Ishikawa (cell line): ENCODE data around the gene CHST2.

Experiments used
- CEBPB ChIP-seq: IDR thresholded peaks from 2 replicates; pipeline ENCODE4 v1.6.1; 2012
- CREB1 ChIP-seq: IDR thresholded peaks from 2 replicates; pipeline ENCODE4 v1.6.1; 2012; ENCODE audit warnings: low read depth
- EGR1 ChIP-seq: IDR thresholded peaks from 2 replicates; pipeline ENCODE4 v1.6.1; 2012
- EP300 ChIP-seq: IDR thresholded peaks from 2 replicates; pipeline ENCODE4 v1.6.1; 2012; ENCODE audit warnings: borderline replicate concordance
- FOXM1 ChIP-seq: IDR thresholded peaks from 2 replicates; pipeline ENCODE4 v1.6.1; 2012; ENCODE audit warnings: low read depth, borderline replicate concordance
- MAX ChIP-seq: IDR thresholded peaks from 2 replicates; pipeline ENCODE4 v1.6.1; 2012
- NFIC ChIP-seq: IDR thresholded peaks from 2 replicates; pipeline ENCODE4 v1.6.1; 2012
- RAD21 ChIP-seq: IDR thresholded peaks from 2 replicates; pipeline ENCODE4 v1.6.1; 2012; ENCODE audit warnings: low read depth
- REST ChIP-seq: IDR thresholded peaks from 2 replicates; pipeline ENCODE4 v1.6.1; 2012; ENCODE audit warnings: low read depth, mild to moderate bottlenecking
- TAF1 ChIP-seq: IDR thresholded peaks from 2 replicates; pipeline ENCODE4 v1.6.1; 2012; ENCODE audit warnings: low read depth, mild to moderate bottlenecking
- TCF12 ChIP-seq: IDR thresholded peaks from 2 replicates; pipeline ENCODE4 v1.6.1; 2012; ENCODE audit warnings: low read depth
- TEAD4 ChIP-seq: IDR thresholded peaks from 2 replicates; pipeline ENCODE4 v1.6.1; 2012
- USF1 ChIP-seq: IDR thresholded peaks from 2 replicates; pipeline ENCODE4 v1.6.1; 2012
- YY1 ChIP-seq: IDR thresholded peaks from 2 replicates; pipeline ENCODE4 v1.6.1; 2012; ENCODE audit warnings: low read depth
- ZBTB7A ChIP-seq: IDR thresholded peaks from 2 replicates; pipeline ENCODE4 v1.6.1; 2012; ENCODE audit warnings: low read depth

The CHST2 gene

GRCh38 chr3:143121241-143122088 is 1.9 kb downstream of the CHST2 start:
- no peak for TF ChIP-seq TEAD4
- no peak for TF ChIP-seq YY1
- no peak for TF ChIP-seq REST
- TF ChIP-seq CREB1, result no peak
- no peak for TF ChIP-seq FOXM1
- no peak for TF ChIP-seq ZBTB7A
- no peak for TF ChIP-seq RAD21

- TF ChIP-seq USF1, result no peak
- no peak for TF ChIP-seq TAF1
- no peak for TF ChIP-seq REST
- TF ChIP-seq ZBTB7A, result no peak
- TF ChIP-seq EGR1, result no peak
- no peak for TF ChIP-seq CREB1
- TF ChIP-seq NFIC, result no peak
- no peak for TF ChIP-seq RAD21
- no peak for TF ChIP-seq EP300
- TF ChIP-seq TEAD4, result no peak
- TF ChIP-seq MAX, result no peak
- TF ChIP-seq FOXM1, result no peak
- no peak for TF ChIP-seq YY1
- TF ChIP-seq CEBPB, result no peak
- TF ChIP-seq TCF12, result no peak
Measured at GRCh38 chr3:143122089-143122430, 2.5 kb downstream of the CHST2 start.

GRCh38 chr3:143122608-143123352 is 3.2 kb downstream of the CHST2 start:
- TF ChIP-seq EP300 (no peak), REST (no peak), CREB1 (no peak), ZBTB7A (no peak)

GRCh38 chr3:143123353-143123984 is 3.9 kb downstream of the CHST2 start:
- TF ChIP-seq TAF1 (no peak), EP300 (no peak), CREB1 (no peak), YY1 (no peak), CEBPB (no peak), RAD21 (no peak), TEAD4 (no peak), EGR1 (no peak), FOXM1 (no peak), REST (no peak), TCF12 (no peak), USF1 (no peak), ZBTB7A (no peak), MAX (no peak), NFIC (no peak)
